SKM-1 treated with dmso at 0.1 percent for 144 hours (cell line): ENCODE data around the gene NR2E3.

ENCODE experiments used
- DNase-seq: peaks from one replicate; lab custom pipeline; 2025; ENCODE audit not compliant: unreplicated experiment; lab: John Stamatoyannopoulos, UW

The NR2E3 gene

DNA sequence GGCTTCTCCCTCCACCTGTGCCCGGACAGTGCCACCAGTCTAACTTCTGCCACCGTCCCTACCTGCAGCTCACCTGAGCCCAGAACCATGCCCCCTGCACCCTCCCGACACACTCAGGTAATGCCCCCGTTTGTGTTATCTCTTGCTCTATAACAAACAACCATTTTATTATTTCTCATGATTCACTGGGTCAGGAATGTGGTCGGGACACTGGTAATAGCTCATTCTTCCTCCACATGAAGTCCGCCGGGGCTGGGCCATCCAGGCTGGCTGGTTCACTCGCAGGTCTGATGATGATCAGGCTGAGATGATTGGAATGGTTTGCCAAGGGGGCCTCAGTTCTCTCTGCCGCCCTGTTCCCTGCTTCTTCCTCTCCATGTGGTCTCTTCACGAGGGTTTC is 20.3 kb upstream of the NR2E3 start:
- no peak for DNase-seq

DNA sequence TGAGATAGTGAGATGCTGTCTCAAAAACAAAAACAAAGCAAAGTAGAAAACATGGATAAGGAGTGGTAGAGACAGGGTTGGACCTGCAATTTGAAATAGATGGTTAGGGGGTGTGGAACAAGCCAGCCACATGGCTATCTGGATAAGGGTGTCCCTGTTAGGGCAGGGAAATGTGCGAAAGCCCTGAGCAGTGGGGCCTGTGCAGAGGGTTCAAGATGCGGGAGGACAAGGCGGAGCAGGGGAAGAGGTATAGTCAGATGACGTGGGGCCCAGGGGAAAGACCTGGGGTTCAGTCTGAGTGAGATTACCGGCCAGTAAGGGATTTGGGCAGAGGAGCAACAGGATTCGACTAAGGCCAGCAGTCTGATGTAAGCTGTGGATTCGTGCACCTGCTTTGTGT is 18.4 kb upstream of the NR2E3 start:
- DNase-seq = no peak

DNA sequence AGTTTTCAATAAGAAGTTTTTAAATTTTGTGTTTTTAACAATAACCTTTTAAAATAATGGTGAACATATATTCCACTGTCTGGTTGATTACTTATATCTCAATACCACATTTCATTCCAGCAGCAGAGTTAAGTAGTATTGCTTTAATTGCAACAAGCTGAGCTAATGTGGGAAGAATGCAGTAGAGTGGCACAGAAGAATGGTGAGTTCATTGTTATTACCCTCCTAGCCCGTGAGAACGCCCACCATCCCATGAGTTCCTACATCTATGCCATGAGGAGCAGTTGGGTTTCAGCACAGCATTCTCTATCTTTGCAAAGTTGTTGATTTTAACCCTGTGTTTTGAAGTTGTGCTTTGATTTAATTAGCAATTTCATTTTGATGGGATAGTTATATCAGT is 17.8 kb upstream of the NR2E3 start:
- no peak for DNase-seq

DNA sequence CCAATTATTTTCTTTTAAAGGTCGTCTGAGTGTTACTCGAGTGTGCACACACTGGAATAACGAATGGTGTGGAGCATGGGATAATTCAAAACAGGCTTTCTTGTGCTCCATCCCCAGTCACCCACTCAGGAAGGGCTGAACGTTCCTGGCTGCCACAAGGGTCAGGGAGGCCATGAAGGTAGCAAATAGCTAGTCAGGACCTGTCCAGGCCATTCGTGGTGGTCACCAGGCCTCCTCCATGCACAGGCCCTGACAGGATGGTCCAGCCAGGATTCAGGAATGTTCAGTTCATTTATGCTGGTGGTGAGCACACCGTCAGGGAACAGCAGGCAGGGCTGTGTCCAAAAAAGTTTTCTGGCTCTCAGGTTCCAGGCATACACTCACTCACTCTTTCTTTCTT is 11.7 kb upstream of the NR2E3 start:
- no peak for DNase-seq

DNA sequence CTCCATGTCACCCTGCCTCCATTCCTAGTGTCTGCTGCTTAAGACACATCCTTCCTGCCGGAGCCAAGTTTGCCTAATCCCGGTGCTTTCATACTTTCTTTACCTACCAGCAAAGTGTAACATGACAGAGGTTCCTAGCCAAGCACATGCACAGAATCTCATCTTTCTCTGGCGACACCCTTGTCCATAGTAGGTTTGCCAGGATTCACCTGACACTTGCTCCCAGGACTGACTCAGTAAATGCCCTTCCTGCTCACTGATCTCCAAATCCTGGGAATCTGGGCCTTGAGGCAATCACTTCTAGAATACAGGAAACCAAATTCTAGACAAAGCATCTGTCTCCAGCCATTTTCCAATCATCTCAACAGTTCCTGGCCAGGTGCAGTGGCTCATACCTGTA is 10.2 kb upstream of the NR2E3 start:
- no peak for DNase-seq

DNA sequence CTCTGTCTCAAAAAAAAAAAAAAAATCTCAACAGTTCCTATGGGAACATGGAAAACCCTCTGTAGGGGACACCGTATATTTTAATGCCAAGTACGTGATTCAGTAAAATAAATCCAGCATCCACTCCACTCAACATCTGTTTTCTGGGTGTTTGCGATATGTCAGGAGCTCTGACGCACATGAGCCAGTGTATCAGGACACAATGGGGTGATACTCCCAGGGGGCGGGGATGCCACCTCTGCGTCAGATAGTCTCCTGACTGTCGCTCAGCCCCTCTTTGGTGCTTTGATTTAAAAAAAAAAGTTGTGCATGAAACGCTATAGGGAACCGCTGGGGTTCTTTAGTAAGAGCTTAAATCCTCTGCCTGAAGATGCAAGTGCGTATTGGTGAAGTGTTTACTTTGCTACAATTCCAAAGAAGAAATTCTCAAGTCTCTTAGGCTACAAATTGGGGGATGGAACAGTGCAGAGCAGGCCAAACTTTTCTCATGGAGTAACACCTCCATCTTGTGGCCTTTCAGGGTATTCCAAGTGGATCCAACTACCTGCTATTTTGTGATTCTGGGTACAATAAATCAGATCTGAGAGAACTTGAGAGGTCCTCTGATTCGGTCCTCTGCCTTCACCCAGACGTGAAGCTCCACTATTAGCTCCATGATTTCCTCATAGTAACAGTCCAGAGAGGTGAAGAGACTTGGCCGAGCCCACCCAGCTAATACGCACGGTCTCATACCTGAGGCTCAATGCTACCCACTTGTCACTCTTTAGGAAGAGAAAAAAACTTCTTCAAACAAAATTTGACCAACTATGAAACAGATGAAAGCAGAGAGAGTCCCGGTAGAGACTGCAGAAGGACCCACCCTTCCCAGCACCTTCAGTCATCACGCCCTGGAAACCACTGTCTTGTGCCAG is 9.3 kb upstream of the NR2E3 start:
- DNase-seq = peak; percentile 26

DNA sequence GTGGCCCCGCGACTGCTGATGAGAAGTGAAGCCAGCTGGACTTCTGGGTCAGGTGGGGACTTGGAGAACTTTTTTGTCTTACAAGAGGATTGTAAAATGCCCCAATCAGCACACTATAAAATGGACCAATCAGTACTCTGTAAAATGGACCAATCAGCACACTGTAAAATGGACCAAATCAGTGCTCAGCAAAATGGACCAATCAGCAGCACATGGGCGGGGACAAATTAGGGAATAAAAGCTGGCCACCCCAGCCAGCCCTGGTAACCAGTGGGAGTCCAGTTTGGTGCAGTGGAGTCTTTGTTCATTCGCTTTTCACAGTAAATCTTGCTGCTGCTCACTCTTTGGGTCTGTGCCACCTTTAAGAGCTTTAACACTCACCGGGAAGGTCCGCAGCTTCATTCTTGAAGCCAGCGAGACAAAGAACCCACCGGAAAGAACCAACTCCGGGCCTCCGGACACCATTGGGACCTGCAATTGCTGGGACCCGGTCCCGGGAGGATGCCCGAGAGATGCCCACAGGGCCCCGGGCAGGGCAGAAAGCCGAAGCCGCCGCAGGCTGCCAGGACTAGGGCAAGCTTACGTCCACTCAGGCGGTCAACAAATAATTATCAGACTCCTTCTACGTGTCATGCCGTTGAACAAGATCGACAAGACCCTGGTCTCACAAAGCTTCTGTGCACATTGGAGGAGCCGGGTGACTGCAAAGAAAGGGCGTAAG is 8.3 kb upstream of the NR2E3 start:
- DNase-seq = no peak

DNA sequence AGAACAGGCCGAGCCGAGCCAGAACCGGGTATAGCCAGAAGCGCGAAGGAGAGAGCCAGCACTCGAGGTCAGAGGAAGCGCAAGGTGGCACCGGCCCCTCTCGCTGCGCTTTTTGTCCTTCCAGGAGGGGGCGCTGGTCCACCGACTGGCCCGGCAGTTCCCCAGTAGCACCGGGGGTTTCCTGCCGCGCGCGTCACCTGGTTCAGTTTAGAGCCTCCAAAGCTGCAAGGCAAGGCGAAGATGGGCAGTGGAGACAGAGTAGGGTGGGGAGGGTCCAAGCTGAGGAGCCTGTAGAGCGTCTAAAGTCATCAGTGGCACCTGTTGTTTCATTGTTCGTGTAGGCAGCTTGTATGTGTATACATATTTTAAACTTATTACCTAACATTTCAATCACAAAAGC is 7.6 kb upstream of the NR2E3 start:
- DNase-seq = no peak

DNA sequence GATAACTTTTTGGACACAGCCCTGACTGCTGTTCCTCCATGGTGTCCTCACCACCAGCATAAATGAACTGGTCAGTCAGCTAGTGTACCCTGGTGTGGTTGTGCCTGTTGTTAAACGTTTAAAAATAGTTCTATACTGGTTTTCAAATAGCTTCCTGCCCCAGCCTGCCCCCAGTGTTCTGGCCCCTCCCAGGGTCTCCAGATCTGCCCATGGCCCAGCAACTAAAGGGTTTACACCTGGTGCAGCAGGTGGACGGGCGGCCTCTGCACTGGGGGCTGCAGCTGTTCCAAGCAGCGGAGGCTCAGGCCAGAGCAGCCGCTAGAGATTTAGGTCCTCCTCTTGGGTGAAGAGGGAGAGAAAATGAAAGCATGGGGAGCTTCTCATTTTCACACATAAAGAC is 6.1 kb upstream of the NR2E3 start:
- DNase-seq = no peak

DNA sequence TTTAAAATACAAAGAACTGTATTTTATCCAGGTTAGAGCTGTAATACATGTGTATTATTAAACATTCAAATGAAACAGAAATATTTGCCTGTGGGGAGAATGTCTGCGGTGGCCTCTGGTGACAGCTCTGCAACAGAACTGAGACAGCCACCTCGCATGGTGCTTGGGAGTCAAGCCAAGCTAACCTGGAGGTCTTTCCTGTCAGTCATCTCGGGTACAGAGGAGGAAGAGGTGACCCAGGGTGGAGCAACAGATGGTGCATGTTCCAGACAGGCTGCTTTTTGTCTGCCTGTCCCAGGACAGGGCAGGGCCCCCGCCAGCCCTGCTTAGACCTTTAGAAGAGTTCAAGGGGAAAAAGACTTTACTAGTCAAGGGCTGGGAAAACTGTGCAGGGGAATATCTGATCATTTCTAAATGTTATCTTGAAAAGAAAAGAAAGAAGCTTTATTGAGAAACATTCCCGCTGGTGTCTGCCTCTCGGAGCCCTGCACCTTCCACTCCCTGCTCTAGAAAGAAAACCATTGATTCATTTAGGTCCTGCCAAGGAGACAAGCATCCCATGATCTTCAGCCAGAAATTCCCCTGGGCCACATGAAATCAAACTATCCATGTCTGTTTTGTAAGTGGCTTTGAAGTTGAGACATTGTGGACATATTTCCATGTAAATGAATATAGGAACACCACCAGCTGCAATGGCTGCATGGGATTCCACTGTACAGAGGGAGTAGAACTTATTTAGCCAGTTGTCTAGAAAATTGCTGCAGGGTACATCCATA is 5.5 kb upstream of the NR2E3 start:
- no peak for DNase-seq

DNA sequence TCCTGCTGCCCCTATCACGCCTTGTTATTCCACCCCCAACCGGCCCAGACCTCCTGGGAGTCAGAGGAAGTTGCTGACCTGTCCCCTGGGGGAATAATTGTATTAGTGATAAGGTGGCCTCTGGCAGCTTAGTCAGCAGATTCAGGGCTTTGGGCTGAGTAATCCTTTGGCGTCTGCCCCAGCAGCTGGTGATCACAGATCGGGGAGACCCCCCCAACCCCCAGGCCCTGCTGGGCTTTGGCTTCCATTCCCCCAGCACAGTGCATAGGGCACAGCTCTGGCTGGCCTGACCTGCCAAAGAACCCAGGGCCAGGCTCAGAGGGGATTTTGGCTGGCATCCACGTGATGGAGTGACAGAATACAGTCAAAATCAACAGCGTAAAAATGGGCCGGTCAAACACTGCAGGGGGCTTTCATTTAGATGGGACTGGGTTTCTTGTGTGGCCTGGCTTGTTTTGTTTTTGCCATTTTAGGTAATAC is 3.9 kb upstream of the NR2E3 start:
- DNase-seq = no peak

DNA sequence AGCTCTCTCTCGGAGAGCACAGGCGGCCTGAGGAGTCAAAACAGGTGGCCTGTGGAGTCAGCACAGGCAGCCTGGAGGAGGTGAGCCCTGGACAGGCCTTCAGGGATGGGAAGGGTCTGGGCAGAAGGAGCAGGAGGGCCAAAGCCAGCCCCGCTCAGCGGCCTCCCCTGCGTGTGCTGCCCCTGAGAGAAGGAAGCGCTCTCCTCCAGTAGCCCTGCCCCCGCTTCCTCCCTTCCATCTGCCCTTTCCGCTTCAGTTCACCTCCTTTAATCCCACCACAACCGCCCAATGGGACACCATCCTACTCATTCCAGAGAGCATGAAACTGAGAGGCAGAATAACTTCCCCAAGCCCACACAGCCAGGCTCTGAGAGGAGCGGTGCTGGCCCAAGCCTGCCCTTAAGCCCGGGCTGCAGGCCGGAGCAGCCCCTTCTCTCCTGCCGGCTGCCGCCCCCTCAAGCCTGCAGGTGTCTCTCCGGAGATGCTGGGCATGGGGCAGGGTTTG is 3.2 kb upstream of the NR2E3 start:
- DNase-seq = no peak

DNA sequence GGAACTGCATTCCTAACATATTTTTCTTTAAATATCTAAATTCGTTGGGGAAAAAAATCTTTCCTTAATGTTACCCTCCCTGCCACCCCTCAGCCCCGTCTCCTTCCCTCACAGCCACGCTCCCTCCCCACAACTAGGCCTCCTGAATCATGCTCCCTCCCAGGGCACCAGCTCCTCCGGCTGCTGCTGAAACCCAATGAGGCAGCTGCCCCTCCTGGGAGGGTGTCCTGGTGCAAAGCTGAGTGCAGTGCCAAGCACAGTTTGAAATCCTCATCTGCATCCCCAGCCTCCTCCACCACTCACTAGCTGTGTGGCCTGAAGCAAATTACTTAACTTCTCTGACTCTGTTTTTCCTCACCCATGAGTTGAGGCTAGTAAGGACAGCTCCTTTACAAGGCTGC is 2.7 kb upstream of the NR2E3 start:
- no peak for DNase-seq

DNA sequence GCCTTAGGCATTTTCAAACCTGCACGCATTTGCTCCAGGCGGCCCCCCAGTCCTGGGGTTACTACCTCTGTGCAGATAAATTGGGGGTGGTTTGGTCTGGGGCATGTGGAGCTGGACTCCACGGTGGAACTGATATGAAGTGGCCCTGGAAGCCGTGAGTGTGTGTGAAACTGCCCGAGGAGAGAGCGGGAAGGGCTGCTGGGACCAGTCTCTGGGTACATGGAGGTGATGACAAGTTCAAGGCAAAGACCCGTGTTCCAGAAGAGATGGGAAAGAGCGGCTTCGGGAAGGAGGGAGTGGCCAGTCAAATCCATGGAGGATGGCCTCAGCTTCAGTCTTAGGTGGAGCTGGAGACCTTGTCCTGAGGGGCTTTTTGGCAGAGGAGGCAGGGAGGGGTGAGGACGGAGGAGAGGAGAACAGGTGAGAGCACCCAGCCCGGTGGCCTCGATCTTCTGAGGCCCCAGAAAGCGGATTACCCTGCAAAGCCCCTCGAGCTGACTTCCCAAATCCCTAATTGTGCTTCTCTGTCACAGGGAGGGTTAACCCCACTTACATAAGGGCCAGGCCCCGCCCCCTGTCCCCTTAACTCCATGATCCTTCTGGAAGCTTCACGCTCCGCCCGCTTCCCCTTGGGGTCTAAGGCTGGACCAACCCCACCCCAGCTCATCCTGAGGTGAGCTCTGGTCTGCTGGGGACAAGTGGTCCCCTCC is 1.9 kb upstream of the NR2E3 start:
- no peak for DNase-seq

DNA sequence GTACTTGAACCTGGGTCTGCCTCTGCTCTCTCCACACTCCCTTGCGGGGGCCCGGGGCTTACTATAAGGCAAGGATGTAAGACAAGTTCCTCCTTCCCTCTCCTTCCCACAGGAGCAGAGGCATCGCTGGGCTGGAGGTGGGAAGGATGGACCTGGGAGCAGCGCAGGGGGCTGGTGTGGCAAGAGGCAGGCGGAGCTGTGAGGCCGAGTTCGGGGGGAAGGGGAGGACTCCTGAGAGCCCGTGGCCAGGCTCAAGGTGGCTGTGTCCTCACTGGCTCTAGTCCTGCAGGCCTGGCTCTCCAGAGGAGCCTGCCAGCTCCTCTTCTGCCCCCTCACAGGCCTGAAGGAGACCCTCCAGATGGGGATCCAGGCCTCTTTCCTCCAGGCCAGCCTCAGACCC is 1.0 kb upstream of the NR2E3 start:
- DNase-seq = no peak

DNA sequence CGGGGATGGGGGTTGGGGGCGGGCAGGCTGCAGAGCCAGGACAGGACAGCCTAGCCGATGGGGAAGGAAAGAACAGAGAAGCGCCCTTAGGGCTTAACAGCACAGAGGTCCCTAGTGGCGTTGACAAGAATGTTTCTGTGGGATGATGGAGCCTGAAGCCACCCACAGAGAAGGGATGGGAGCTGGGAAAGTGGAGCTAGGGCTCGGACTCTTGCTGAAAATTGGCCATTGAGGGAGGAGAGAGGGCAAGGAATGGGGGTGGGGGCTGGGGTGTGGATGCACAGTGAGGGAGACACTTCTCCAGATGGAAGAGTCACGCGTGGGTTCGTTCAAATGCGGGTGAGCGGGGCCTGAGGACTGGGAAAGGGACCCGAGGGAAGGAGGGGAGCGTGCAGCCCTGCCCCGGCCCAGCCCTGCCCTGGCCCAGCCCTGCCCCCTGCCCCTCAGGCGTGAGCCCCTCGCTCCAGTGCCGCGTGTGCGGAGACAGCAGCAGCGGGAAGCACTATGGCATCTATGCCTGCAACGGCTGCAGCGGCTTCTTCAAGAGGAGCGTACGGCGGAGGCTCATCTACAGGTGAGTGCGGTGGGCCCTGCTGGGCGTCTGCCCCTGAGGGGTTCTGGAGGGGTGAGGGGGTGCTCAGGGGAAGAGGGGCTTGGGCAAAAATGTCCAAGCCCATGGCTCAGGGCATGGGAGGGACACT is 832 bp downstream of the NR2E3 start:
- DNase-seq = no peak

DNA sequence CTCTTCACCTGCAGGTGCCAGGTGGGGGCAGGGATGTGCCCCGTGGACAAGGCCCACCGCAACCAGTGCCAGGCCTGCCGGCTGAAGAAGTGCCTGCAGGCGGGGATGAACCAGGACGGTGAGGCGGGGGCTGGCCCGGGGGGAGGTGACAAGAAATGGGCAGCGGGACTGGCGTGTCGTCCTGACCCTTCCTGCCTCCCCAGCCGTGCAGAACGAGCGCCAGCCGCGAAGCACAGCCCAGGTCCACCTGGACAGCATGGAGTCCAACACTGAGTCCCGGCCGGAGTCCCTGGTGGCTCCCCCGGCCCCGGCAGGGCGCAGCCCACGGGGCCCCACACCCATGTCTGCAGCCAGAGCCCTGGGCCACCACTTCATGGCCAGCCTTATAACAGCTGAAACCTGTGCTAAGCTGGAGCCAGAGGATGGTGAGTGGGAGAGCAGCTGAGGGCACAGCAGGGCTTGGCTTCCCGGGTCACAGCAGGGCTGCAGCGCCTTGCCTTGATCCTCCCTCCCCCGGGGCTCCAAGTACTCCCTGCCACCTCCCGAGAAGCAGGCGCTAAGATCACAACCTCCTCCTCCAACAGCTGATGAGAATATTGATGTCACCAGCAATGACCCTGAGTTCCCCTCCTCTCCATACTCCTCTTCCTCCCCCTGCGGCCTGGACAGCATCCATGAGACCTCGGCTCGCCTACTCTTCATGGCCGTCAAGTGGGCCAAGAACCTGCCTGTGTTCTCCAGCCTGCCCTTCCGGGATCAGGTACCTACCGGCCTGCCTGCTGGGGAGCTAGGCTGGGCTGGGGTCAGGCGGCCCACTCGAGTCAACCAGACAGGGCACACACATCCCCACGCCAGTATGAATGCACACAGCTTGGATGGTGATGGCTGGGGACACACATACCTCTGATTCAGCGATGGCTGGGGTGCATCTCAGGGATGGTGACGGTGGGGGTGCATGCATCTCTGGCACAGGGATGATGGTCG is 1.7 kb downstream of the NR2E3 start:
- no peak for DNase-seq

DNA sequence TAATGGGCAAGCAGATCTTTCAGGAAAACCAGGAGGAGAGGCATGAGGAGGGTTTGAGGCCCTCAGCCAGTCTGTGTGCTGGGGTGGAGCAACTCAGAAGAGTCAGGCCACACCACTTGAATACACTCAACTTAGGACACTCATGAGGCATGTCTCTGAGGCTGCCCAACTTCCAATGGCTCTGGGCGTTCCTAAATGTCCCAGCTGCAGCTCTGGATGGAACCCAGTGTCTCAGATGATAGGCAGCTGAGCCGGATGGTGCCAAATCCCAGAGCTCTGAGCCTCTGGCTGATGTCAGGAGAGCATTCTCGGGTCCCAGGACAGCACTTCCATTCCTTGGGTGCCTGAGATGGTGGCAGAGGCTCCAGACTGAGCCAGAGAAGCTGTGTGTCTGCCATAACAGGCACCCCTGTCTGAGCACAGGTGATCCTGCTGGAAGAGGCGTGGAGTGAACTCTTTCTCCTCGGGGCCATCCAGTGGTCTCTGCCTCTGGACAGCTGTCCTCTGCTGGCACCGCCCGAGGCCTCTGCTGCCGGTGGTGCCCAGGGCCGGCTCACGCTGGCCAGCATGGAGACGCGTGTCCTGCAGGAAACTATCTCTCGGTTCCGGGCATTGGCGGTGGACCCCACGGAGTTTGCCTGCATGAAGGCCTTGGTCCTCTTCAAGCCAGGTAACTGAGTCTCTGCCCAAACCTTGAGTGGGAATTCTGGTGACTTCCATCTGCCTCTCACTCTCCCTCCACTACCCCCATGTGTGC is 2.8 kb downstream of the NR2E3 start:
- DNase-seq = no peak
